GM10266 (cell line): Measurements from ENCODE around the gene CHML.
A peak's percentile ranks its signal among the peaks of the same experiment; 100 is the strongest.

Source experiments
- DNase-seq: peaks from one replicate; pipeline ENCODE4 v3.0.0; 2012; ENCODE audit errors: extremely low spot score
- TF ChIP-seq, protein P1 (sequence below): IDR thresholded peaks from 2 replicates; pipeline ENCODE4 v1.5.1; 2012; ENCODE audit warnings: mild to moderate bottlenecking, low read depth; ENCODE audit not compliant: control insufficient read depth, insufficient read depth; ENCODE audit errors: missing control alignments

Gene CHML

DNA sequence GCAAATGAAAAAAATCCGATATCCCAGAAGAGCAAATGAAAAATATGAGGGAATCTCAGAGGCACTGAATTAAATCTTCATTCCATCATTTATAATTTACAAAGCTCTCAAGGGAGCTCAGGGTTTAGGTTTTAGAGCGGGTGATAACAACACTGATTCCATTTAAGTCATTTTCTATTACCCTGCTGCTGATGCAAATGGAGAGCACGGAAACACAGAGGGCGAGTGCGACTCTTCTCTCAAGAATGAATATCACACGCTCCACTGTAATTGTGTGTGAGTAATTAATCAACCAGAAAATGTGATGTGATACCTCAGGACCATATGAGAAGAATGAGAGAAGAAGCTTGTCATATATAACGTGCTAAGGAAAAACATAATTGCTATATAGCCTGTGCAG lies 22.7 kb downstream of the CHML start:
- DNase-seq: no peak
- TF ChIP-seq, protein P1, sequence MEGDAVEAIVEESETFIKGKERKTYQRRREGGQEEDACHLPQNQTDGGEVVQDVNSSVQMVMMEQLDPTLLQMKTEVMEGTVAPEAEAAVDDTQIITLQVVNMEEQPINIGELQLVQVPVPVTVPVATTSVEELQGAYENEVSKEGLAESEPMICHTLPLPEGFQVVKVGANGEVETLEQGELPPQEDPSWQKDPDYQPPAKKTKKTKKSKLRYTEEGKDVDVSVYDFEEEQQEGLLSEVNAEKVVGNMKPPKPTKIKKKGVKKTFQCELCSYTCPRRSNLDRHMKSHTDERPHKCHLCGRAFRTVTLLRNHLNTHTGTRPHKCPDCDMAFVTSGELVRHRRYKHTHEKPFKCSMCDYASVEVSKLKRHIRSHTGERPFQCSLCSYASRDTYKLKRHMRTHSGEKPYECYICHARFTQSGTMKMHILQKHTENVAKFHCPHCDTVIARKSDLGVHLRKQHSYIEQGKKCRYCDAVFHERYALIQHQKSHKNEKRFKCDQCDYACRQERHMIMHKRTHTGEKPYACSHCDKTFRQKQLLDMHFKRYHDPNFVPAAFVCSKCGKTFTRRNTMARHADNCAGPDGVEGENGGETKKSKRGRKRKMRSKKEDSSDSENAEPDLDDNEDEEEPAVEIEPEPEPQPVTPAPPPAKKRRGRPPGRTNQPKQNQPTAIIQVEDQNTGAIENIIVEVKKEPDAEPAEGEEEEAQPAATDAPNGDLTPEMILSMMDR: no peak

DNA sequence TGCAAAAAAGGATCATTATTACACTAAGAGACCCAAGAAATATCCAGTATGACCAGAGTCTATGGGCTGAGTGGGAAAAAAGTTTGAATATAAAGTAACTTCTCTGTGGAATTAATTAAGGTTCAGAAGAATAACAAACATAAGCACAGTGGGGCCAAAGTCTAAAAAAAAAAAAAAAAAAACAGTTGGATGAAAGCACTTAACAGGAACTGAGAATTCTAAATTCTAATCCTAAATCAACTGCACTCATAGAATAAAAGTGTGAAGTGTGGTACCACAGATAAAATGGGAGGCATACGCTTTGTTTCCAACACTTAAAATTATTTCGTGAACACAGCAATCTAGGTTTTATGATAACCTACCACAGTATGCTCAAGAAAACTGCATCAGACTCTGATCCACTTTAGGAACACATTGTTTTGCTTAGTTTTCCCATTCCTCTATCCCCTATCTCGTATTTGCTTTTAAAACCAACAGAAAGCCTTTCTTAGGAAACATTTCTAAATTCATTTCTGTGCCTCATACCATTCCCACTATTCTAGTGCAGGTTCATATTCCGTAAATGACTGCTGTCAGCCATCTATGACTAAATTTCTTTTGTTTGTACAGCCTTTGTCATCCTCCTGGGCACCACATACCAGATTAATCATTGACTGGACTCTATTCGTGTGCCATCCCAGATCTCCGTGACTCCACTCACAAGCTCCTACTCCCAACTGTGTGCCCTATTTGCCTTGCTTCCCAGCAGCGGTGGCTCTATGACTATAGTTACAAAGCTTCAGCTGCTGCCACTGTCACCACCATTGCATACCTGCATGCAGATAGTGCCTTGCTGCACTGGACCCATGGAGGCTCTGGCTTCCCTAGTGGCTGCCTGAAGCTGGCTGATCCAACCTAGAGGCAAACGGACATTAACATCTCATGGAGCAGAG lies 24.9 kb downstream of the CHML start:
- TF ChIP-seq, protein P1: no peak
- no peak for DNase-seq

DNA sequence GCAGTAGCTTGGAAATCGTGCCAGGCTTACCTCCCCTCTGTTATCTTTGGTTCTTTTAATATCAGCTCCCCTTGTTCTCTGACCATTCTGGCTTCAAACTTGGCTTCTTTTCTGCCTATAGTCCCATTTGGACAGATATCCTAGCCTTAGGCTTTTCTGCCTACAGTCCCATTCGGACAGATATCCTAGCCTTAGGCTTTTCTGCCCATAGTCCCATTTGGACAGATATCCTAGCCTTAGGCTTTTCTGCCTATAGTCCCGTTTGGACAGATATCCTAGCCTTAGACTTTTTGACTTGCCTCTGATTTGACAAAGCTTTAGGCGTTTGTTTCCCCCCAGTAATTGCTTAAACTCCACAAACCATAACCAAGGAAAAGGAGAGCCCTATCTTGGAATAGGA lies 25.6 kb downstream of the CHML start:
- TF ChIP-seq, protein P1: no peak
- no peak for DNase-seq

DNA sequence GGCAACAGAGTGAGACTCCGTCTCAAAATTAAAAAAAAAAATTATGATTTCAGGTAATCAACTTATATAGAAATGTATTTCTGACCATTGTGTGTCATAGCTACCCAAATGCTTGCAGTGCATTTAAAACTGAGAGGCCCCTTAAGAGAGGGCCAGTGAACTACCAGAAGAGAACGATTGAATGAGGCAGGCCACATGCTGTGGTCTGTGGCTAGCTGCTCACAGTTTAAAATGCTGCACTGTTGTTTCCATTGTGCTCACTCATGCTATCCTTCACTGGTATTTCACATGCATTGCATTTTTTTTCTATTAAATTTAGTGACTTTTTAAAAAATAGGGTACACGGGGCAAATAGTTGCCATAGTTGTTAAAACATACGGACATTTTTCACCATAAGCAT lies 26.0 kb downstream of the CHML start:
- no peak for DNase-seq
- TF ChIP-seq, protein P1: no peak

DNA sequence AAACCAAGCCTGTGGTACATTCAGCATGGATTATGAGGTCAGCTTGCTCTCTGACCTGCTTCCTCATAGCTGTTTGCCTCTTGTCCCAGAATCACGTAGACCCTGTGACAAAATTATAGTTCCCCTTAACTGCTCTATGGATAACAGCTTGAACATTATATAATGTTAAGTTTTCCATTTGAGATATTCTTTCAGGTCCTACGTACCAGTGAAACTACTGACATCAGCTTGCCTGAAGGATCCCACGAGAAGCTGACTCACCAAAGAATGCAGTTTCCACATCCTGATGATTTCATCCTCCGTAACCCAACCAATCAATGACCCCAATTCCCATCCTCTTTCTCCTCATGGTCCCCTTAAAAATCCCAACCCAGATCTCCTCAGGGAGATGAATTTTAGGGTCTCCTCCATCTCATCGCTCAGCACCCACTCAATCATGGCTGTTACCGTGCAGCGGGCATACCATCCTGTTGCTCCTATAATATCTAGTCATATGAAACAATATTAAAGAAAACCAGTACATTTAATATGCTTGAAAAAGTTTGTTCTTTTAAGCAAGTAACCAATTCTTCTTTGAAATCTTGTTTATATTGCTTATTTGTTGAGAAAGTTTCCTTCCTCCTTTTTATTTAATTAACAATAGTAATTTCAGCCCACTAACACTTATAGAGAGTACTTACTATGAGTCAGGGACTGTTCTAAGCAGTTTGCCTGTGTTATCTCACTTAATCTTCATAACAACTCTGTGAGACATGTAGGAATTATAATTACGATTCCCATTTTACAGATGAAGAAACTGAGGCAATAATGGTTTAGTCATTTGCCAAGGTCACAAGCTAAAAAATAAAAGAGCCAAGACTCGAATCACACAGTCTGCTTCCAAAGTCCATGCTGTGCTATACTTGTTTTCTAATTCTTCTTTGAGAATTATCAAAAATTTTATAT lies 27.4 kb downstream of the CHML start:
- no peak for DNase-seq
- TF ChIP-seq, protein P1: no peak

DNA sequence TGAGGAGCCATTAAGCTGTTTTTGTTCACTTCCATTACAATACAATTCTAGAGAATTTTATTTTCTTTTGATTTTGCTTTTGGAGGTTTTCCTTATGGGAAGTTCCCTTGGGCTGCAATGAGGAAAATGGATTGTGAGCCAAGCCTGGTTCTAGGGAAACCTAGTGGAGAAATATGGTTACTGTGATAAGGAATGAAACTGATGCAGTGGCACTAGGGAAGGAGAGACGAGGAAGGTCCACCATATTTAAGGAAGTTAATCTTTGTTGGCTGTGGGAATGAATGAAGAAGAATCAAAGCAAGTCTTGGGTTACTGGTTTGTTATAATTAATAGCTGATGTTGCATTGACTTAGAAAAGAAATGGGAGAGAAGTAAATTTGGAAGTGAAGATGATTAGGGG lies 28.4 kb downstream of the CHML start:
- TF ChIP-seq, protein P1: no peak
- DNase-seq: no peak

DNA sequence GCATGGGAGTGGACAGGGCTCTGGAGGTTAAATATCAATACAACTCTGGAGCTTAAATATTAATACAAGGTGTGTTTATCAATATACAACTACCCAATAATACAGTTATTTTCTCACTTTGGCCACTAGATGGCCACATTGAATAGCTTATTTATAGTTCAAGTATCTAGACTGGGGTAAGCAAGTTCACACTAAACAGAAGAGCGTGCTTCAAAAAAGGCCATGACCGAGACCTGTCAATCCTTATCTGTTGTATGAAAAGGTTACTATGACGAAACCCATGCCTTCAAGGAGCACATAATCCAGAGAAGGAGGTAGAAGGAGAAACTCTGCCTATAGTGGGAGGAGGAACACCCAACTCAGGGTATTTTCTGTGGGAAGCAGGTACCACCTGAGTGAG lies 29.1 kb downstream of the CHML start:
- DNase-seq: peak; percentile 44
- TF ChIP-seq, protein P1: peak; percentile 61
